Body of pancreas (tissue), 4 donors: ENCODE results near the gene CSMD2. TPM values are rescaled to one million over a fixed set of nuclear protein-coding genes. Genes with fewer than 3 reads are reported as not detected.

ENCODE experiments used
- ATAC-seq: fragments of 150-250 bp; one replicate; pipeline ENCODE4 v1.9.1; 2016
- DNase-seq, 4 donors: peaks; one replicate each; pipeline ENCODE4 v3.0.0-alpha.2; 2019
- H3K27ac ChIP-seq, 4 donors: fragments of 200-600 bp; sonication (generic); 1 replicate in 3 of 4; 2 replicates in 1 of 4; pipeline versions ENCODE4 v1.5.1 to v1.6.1; 2016 to 2019; ENCODE audit warnings: mild to moderate bottlenecking in 1 of 4, mixed read lengths in 1 of 4, moderate library complexity in 1 of 4
- H3K27me3 ChIP-seq, 2 donors: fragments of 200-600 bp; sonication (generic); one replicate each; pipeline ENCODE4 v1.6.0; 2016; ENCODE audit warnings: mild to moderate bottlenecking in 1 of 2
- H3K36me3 ChIP-seq, 2 donors: fragments of 200-600 bp; sonication (generic); replicated peaks in 1 of 2; 2 replicates each; pipeline ENCODE4 v1.5.1; 2016; ENCODE audit warnings: low read depth in 2 of 2; ENCODE audit not compliant: insufficient read depth in 1 of 2
- H3K4me1 ChIP-seq: fragments of 200-600 bp; sonication (generic); one replicate; pipeline ENCODE4 v1.6.0; 2016
- H3K4me3 ChIP-seq, 2 donors: fragments of 200-600 bp; sonication (generic); 1 replicate in 1 of 2; 2 replicates in 1 of 2; pipeline ENCODE4 v1.5.1; 2016 to 2019
- H3K9me3 ChIP-seq, 3 donors: fragments of 200-600 bp; sonication (generic); 1 replicate in 2 of 3; 2 replicates in 1 of 3; pipeline ENCODE4 v1.5.1; 2016
- POLR2A ChIP-seq, 3 donors: fragments of 450-650 bp; IDR thresholded peaks; one replicate each; pipeline ENCODE4 v1.6.1; 2016; ENCODE audit warnings: antibody characterized with exemption in 3 of 3, mild to moderate bottlenecking in 2 of 3
- WGBS, 2 donors: methylation state at CpG; one replicate each; pipeline ENCODE4 v1.1.5; 2017; 5-methylcytosine and 5-hydroxymethylcytosine counted together
- intact Hi-C: fragments of 100-400 bp; cut with DNase I; formaldehyde crosslinking; loops from one replicate; pipeline ENCODE4 v1.15.1; 2023
- total RNA-seq, 2 donors: library from RNA; depleted of rRNA; stranded (reverse); fragments of >200 nt; gene quantifications; one replicate each; pipeline ENCODE4 v1.1.0, GENCODE V29; 2016
- TF ChIP-seq, protein P1 (sequence below), 7 experiments: fragments of 450-650 bp in 4 of 7; fragments of 200-600 bp in 3 of 7; sonication (generic) in 3 of 7; IDR thresholded peaks; one replicate each; pipeline ENCODE4 v1.5.1; 2016 to 2019; ENCODE audit warnings: antibody characterized with exemption in 7 of 7

CSMD2 gene
- total RNA-seq, 2 donors from 2014 or later, result 0.26 to 0.33 TPM

DNA sequence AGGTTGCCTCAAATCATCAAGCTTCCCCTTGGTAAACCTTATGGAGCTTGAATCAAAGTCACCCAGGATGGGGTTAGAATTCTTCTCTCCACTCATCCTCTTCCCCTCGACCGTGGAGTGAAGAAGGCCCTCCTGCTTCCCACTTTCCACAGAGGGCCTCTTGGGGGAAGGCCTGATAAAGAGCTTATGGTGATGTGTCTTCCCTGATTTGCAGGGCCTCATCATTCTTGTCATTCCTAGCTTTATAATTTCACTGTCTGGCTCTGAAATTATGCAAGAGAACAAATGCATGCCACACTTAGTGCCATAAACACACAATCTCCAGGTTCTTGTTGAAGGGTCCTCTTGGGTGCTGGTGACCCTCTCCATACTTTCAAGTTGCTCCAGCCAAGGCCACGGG is 199.9 kb downstream of the CSMD2 start:
- Histone ChIP-seq H3K27me3 (no peaks in the 10 kb centered on the region), H3K4me3 (no peak overlapping the region), H3K27ac (no peak overlapping the region), H3K9me3 (no peaks in the 10 kb centered on the region), H3K36me3 (no peaks in the 10 kb centered on the region), H3K4me1 (no peaks in the 10 kb centered on the region)
- no peak for ATAC-seq
- intact Hi-C loops, result no loop called here
- TF ChIP-seq POLR2A (IDR thresholded peaks at IDR 0.05), result no peak
- TF ChIP-seq, protein P1, sequence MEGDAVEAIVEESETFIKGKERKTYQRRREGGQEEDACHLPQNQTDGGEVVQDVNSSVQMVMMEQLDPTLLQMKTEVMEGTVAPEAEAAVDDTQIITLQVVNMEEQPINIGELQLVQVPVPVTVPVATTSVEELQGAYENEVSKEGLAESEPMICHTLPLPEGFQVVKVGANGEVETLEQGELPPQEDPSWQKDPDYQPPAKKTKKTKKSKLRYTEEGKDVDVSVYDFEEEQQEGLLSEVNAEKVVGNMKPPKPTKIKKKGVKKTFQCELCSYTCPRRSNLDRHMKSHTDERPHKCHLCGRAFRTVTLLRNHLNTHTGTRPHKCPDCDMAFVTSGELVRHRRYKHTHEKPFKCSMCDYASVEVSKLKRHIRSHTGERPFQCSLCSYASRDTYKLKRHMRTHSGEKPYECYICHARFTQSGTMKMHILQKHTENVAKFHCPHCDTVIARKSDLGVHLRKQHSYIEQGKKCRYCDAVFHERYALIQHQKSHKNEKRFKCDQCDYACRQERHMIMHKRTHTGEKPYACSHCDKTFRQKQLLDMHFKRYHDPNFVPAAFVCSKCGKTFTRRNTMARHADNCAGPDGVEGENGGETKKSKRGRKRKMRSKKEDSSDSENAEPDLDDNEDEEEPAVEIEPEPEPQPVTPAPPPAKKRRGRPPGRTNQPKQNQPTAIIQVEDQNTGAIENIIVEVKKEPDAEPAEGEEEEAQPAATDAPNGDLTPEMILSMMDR (IDR thresholded peaks at IDR 0.05), result no peak
- DNase-seq, result no peak
- WGBS, 2 donors, result 74 to 81% methylated on average over 3 of the region's 3 CpGs

DNA sequence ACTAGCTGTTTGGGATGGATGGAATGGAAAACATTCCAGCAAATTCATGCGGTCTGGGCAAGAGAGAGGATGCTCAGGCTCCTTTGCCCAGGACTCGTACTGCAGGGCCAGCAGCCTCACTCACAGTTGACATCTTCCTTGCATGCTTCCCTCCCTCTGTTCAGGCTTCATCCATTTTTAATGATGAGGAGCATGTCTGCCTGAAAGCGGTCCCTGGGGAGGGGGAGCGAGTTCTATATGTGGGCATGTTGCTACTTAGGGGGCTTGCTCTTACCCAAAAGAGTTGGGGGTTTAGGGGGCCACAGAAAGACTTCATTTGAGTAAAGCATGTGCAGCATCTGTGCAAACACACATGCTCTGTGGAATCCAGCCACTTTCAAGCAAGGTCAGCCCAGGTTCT is 203.0 kb downstream of the CSMD2 start:
- ATAC-seq (no peak), DNase-seq (no peak)
- no peaks in the 10 kb centered on the region for H3K4me1 ChIP-seq
- H3K27ac ChIP-seq, result no peak overlapping the region
- 82 to 87% methylated on average over 4 of the region's 4 CpGs for WGBS, 2 donors
- intact Hi-C loops, result no loop called here
- TF ChIP-seq, protein P1 (IDR thresholded peaks at IDR 0.05), result no peak
- H3K4me3 ChIP-seq, result no peak overlapping the region
- no peaks in the 10 kb centered on the region for H3K36me3 ChIP-seq
- no peaks in the 10 kb centered on the region for H3K9me3 ChIP-seq
- H3K27me3 ChIP-seq, result no peaks in the 10 kb centered on the region

DNA sequence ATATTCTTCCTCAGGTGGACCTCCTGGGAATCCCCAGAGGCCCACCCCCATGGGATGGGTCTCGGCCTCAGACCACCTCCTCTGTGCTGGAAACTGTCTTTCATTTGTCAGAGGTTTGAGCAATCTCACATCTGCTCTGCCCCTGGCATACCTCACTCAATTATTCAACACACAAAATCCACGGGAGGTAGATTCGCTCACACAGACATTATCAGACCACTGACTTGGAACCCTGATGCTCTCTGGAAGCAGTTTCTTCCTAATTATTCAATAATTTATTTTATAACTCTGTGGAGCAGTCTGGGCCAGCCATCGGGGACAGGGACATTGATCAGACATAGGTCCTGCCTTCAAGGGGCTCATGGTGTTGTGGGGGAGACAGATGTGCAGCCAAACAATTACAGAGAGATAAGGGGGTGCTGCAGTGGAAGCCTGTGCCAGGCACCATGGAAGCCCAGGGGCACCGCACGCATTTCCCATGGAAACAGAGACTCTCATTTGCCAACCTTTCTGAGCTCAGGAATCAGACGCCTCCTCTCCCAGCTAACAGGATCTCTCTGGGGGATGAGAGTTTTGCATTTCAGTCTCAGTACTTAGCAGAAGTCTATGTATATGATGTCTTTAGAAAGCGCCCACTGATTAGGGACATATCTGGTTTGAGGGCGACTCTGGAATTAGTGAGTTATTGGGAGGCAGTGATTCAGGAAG is 204.7 kb downstream of the CSMD2 start:
- Histone ChIP-seq H3K4me1 (no peaks in the 10 kb centered on the region), H3K9me3 (no peaks in the 10 kb centered on the region), H3K36me3 (no peaks in the 10 kb centered on the region), H3K4me3 (no peak overlapping the region), H3K27me3 (no peaks in the 10 kb centered on the region), H3K27ac (no peak overlapping the region)
- 81% methylated on average over 9 of the region's 9 CpGs for WGBS, 2 donors
- intact Hi-C loops, result no loop called here
- ATAC-seq (no peak), DNase-seq (no peak)
- no peak for TF ChIP-seq POLR2A (IDR thresholded peaks at IDR 0.05)
- TF ChIP-seq, protein P1 (IDR thresholded peaks at IDR 0.05), result no peak

DNA sequence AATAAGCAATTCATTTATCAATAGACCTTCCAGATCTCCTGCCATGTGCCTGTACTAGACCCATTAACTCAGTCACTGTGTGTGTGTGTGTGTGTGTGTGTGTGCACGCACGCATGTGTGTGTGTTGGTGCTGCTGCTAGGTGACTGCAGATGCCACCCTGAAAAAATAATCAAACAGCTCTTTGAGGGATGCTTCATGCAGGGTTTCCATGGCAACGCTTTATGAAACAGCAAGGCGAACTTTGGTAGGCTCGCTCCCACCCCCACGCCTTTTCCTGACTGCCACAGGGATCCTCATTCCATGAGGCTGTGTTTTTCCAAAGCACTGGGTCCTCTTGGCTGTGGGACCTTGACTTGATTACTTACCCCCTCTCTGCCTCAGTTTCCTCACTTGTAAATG is 207.2 kb downstream of the CSMD2 start:
- no peaks in the 10 kb centered on the region for H3K4me1 ChIP-seq
- no peak overlapping the region for H3K4me3 ChIP-seq
- intact Hi-C loops, result no loop called here
- no peaks in the 10 kb centered on the region for H3K36me3 ChIP-seq
- ATAC-seq, result no peak
- no peaks in the 10 kb centered on the region for H3K9me3 ChIP-seq
- WGBS, 2 donors, result 88 to 90% methylated on average over 4 to 6 of the region's 6 CpGs
- TF ChIP-seq, protein P1 (IDR thresholded peaks at IDR 0.05), result no peak
- TF ChIP-seq POLR2A (IDR thresholded peaks at IDR 0.05), result no peak
- H3K27me3 ChIP-seq, result no peaks in the 10 kb centered on the region
- DNase-seq, result no peak
- no peak overlapping the region for H3K27ac ChIP-seq

DNA sequence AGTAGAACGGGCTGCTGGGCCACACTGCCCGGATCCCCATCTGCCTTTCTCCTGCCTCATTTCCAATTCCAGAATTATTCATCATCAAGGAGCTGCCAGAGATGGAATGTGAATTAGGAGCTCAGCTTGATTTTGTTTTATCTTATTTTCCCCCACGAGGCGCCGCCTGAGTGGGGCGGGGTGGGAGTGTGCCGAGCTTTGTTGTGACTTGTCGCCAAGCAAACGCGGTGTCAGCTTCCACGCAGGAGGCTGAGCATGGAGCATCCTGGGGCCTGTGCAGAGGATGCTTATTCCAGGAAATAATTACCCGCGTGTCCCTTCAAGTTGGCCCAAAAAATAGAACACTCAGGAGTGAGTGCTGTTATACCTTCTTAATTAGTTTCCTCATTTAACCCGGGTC is 209.9 kb downstream of the CSMD2 start:
- ATAC-seq (no peak), DNase-seq (no peak)
- Histone ChIP-seq H3K27me3 (no peaks in the 10 kb centered on the region), H3K4me1 (no peaks in the 10 kb centered on the region), H3K36me3 (no peaks in the 10 kb centered on the region), H3K9me3 (no peaks in the 10 kb centered on the region), H3K4me3 (no peak overlapping the region), H3K27ac (no peak overlapping the region)
- intact Hi-C loops, result no loop called here
- WGBS, 2 donors, result 74 to 77% methylated on average over 14 of the region's 14 CpGs
- TF ChIP-seq, protein P1 (IDR thresholded peaks at IDR 0.05), result no peak
- TF ChIP-seq POLR2A (IDR thresholded peaks at IDR 0.05), result no peak
